HepG2 (cell line): ENCODE results near the gene CPM. TPM values are rescaled to one million over a fixed set of nuclear protein-coding genes. Genes with fewer than 3 reads are reported as not detected.

Experiments
- ATAC-seq: fragments of 200-7000 bp; cut with Tn5 transposase; 3 replicates; pipeline ENCODE4 v1.9.1; 2020; ENCODE audit warnings: mild to moderate bottlenecking, moderate library complexity
- BruUV-seq: library from RNA; stranded (reverse); fragments of 400-500 nt; replicated peaks from 2 replicates; lab custom pipeline; 2021; lab: Mats Ljungman, UMichigan
- CTCF ChIA-PET: fragments of 300-600 bp; formaldehyde crosslinking; extraction: SDS; loops from one replicate; lab custom pipeline; 2021; ENCODE audit warnings: low total read pairs, inconsistent platforms, low intra/inter-chr PET ratio; lab: Yijun Ruan, JAX
- POLR2A ChIA-PET: fragments of 350-600 bp; sonication (Branson Sonifier 250); formaldehyde crosslinking; loops from one replicate; lab custom pipeline; 2020; ENCODE audit warnings: antibody characterized with exemption, inconsistent platforms; lab: Yijun Ruan, JAX
- DNase-seq: peaks from one replicate; pipeline ENCODE4 v3.0.0-alpha.2; 2015; ENCODE audit warnings: low spot score
- FAIRE-seq: peaks from 3 replicates; lab custom pipeline; 2011; peaks lifted over from hg19 to GRCh38; lab: Jason Lieb, UNC
- H2AFZ ChIP-seq: one replicate; pipeline ENCODE4 v1.6.1; 2011; ENCODE audit warnings: low read length, inconsistent platforms
- H3K27ac ChIP-seq: fragments of 300-600 bp; 3 replicates; pipeline ENCODE4 v1.8.0; 2011; ENCODE audit warnings: mixed run types, mild to moderate bottlenecking, mixed read lengths, low read length, inconsistent platforms; ENCODE audit not compliant: insufficient read depth; ENCODE audit errors: extremely low read length
- H3K27me3 ChIP-seq, 2 experiments: fragments of 200-600 bp in 1 of 2; 2 replicates in 1 of 2; 3 replicates in 1 of 2; pipeline versions ENCODE4 v1.6.0 to v1.8.0; 2011; ENCODE audit warnings: low read length in 2 of 2, mild to moderate bottlenecking in 2 of 2, moderate library complexity in 2 of 2, inconsistent platforms in 1 of 2; ENCODE audit not compliant: insufficient read depth in 2 of 2, control insufficient read depth in 1 of 2
- H3K36me3 ChIP-seq, 2 experiments: fragments of 200-600 bp in 1 of 2; replicated peaks in 1 of 2; 2 replicates in 1 of 2; 3 replicates in 1 of 2; pipeline versions ENCODE4 v1.5.1 to v1.8.0; 2011; ENCODE audit warnings: low read length in 2 of 2, inconsistent platforms in 1 of 2; ENCODE audit not compliant: insufficient read depth in 2 of 2, control insufficient read depth in 1 of 2
- H3K4me1 ChIP-seq: 2 replicates; pipeline ENCODE4 v1.5.1; 2012; ENCODE audit warnings: low read length, inconsistent platforms; ENCODE audit not compliant: insufficient read depth
- H3K4me2 ChIP-seq: 2 replicates; pipeline ENCODE4 v1.6.0; 2011; ENCODE audit warnings: low read depth, low read length, inconsistent platforms
- H3K4me3 ChIP-seq, 3 experiments: fragments of 200-600 bp in 1 of 3; sonication (generic), shearing (Covaris generic) in 1 of 3; replicated peaks in 1 of 3; 2 replicates each; pipeline ENCODE4 v1.5.1; 2011 to 2016; ENCODE audit warnings: low read length in 3 of 3, inconsistent platforms in 2 of 3, low read depth in 2 of 3, mild to moderate bottlenecking in 2 of 3, control low read depth in 1 of 3, mixed read lengths in 1 of 3; ENCODE audit not compliant: insufficient read depth in 1 of 3
- H3K79me2 ChIP-seq: one replicate; pipeline ENCODE4 v1.6.1; 2011; ENCODE audit warnings: low read length, inconsistent platforms; ENCODE audit not compliant: insufficient read depth
- H3K9ac ChIP-seq: 2 replicates; pipeline ENCODE4 v1.6.0; 2011; ENCODE audit warnings: mild to moderate bottlenecking, low read depth, low read length, inconsistent platforms; ENCODE audit not compliant: insufficient read depth
- H3K9me3 ChIP-seq: 2 replicates; pipeline ENCODE4 v1.5.1; 2012; ENCODE audit warnings: mild to moderate bottlenecking, low read length
- H4K20me1 ChIP-seq: 2 replicates; pipeline ENCODE4 v1.6.0; 2011; ENCODE audit warnings: inconsistent platforms, mild to moderate bottlenecking, low read length, moderate library complexity; ENCODE audit not compliant: insufficient read depth
- HMGA1 ChIP-seq: sonication (generic); formaldehyde crosslinking; conservative IDR thresholded peaks from 2 replicates; pipeline ENCODE4 v1.4.0; 2020; ENCODE audit warnings: missing genetic modification reagents
- MIXL1 ChIP-seq: IDR thresholded peaks from 2 replicates; pipeline ENCODE4 v1.6.1; 2016
- POLR2A ChIP-seq, 2 experiments: IDR thresholded peaks; 2 replicates each; pipeline ENCODE4 v1.6.1; 2011; ENCODE audit warnings: low read depth in 2 of 2, low read length in 2 of 2, mild to moderate bottlenecking in 1 of 2, moderate library complexity in 1 of 2; ENCODE audit not compliant: insufficient read depth in 1 of 2
- SALL1 ChIP-seq: sonication (generic); formaldehyde crosslinking; IDR thresholded peaks from 2 replicates; pipeline ENCODE4 v1.8.0; 2022; ENCODE audit warnings: mild to moderate bottlenecking, missing genetic modification reagents
- SIN3B ChIP-seq: fragments of 150-350 bp; IDR thresholded peaks from 2 replicates; pipeline ENCODE4 v1.6.1; 2014; ENCODE audit warnings: low read length
- SP1 ChIP-seq, 2 experiments: fragments of 450-650 bp in 1 of 2; sonication (generic) in 1 of 2; formaldehyde crosslinking in 1 of 2; IDR thresholded peaks; 2 replicates each; pipeline versions ENCODE4 v1.4.0 to v1.6.1; 2016 to 2020; ENCODE audit warnings: missing genetic modification reagents in 1 of 2
- SRSF1 ChIP-seq: fragments of 200-400 bp; formaldehyde crosslinking; optimal IDR thresholded peaks from 2 replicates; pipeline ENCODE3; 2017; ENCODE audit warnings: mild to moderate bottlenecking, low read depth, low read length, moderate library complexity
- TCF7L2 ChIP-seq: IDR thresholded peaks from 2 replicates; pipeline ENCODE4 v1.6.1; 2011; ENCODE audit warnings: mild to moderate bottlenecking, low read depth, low read length, moderate library complexity
- YEATS2 ChIP-seq: sonication (generic); formaldehyde crosslinking; IDR thresholded peaks from 2 replicates; pipeline ENCODE4 v1.4.0; 2020; ENCODE audit warnings: missing genetic modification reagents, borderline replicate concordance
- ZNF234 ChIP-seq: sonication (generic); formaldehyde crosslinking; conservative IDR thresholded peaks from 2 replicates; pipeline ENCODE4 v1.5.1; 2020; ENCODE audit warnings: mild to moderate bottlenecking, missing genetic modification reagents
- ZNF383 ChIP-seq: sonication (generic); formaldehyde crosslinking; IDR thresholded peaks from 2 replicates; pipeline ENCODE4 v1.4.0; 2020; ENCODE audit warnings: missing genetic modification reagents, mild to moderate bottlenecking, borderline replicate concordance
- ZNF431 ChIP-seq: sonication (generic); formaldehyde crosslinking; IDR thresholded peaks from 2 replicates; pipeline ENCODE4 v1.9.0; 2022; ENCODE audit warnings: missing genetic modification reagents, low read depth, mild to moderate bottlenecking, borderline replicate concordance
- ZNF484 ChIP-seq: sonication (generic); formaldehyde crosslinking; IDR thresholded peaks from 2 replicates; pipeline ENCODE4 v1.5.1; 2020; ENCODE audit warnings: mild to moderate bottlenecking, low read depth, missing genetic modification reagents, borderline replicate concordance
- ZNF567 ChIP-seq: sonication (generic); formaldehyde crosslinking; IDR thresholded peaks from 2 replicates; pipeline ENCODE4 v1.8.1; 2023; ENCODE audit warnings: mild to moderate bottlenecking, missing genetic modification reagents, borderline replicate concordance
- ZNF878 ChIP-seq: sonication (generic); formaldehyde crosslinking; IDR thresholded peaks from 2 replicates; pipeline ENCODE4 v1.8.1; 2023; ENCODE audit warnings: mild to moderate bottlenecking, missing genetic modification reagents, moderate library complexity
- WGBS: methylation state at CpG from one replicate; pipeline ENCODE4 v1.1.6; 2017; ENCODE audit warnings: low lambda C conversion rate; 5-methylcytosine and 5-hydroxymethylcytosine counted together
- in situ Hi-C: cut with HindIII; loops from 2 replicates; pipeline ENCODE4 v1.10.0; 2017; ENCODE audit warnings: low pct_unique_long_range_greater_than_20kb; ENCODE audit not compliant: extremely low pct_ligation_motif_present
- intact Hi-C: fragments of 100-400 bp; cut with micrococcal nuclease; formaldehyde crosslinking; loops from one replicate; pipeline ENCODE4 v1.10.0; 2022; ENCODE audit not compliant: unreplicated experiment
- polyA plus RNA-seq, 8 experiments: library from polyadenylated mRNA; depleted of rRNA in 3 of 8; stranded (reverse) in 7 of 8; unstranded in 1 of 8; fragments of >200 nt; fragmentation: Illumina TruSeq in 4 of 8; extraction: Trizol in 4 of 8; gene quantifications; 2 replicates each; pipeline versions ENCODE4 v1.2.1 to v1.2.3, GENCODE V29; 2011 to 2016; ENCODE audit warnings: low read depth in 4 of 8, missing spikeins in 1 of 8, mixed read lengths in 1 of 8; ENCODE audit not compliant: insufficient read depth in 1 of 8
- total RNA-seq, 5 experiments: library from RNA; depleted of rRNA; stranded (reverse); fragments of >200 nt; fragmentation: Illumina TruSeq; extraction: Trizol; gene quantifications; 2 replicates each; pipeline ENCODE4 v1.2.3, GENCODE V29; 2016; ENCODE audit warnings: low read depth in 1 of 5
- TF ChIP-seq, protein P1 (sequence below): sonication (generic); formaldehyde crosslinking; IDR thresholded peaks from 2 replicates; pipeline ENCODE4 v1.5.1; 2020; ENCODE audit warnings: mild to moderate bottlenecking, missing genetic modification reagents, borderline replicate concordance
- TF ChIP-seq, protein P2 (sequence below): sonication (generic); formaldehyde crosslinking; conservative IDR thresholded peaks from 2 replicates; pipeline ENCODE4 v1.4.0; 2020; ENCODE audit warnings: missing genetic modification reagents

CPM gene
- total and polyA plus RNA-seq, 2 of the 13 experiments (the other 11 are each of a cell fraction or from before 2014, with no cell fraction given) = not detected

GRCh38 chr12:68868043-68868790 is 64.8 kb downstream of the CPM start:
- 29% methylated on average over 9 of the region's 10 CpGs for WGBS
- H3K4me2 ChIP-seq = no peak overlapping the region
- no peak for TF ChIP-seq POLR2A (IDR thresholded peaks at IDR 0.05; ENCODE audit: insufficient read depth in 1 of 2, low read depth in 2 of 2, low read length in 2 of 2)
- TF ChIP-seq MIXL1 (CRISPR knock-in tag) = no peak
- TF ChIP-seq ZNF431 = no peak
- TF ChIP-seq HMGA1 = no peak
- no peak for TF ChIP-seq ZNF484 (CRISPR knock-in tag)
- TF ChIP-seq YEATS2 (CRISPR knock-in tag) = no peak
- no peak for TF ChIP-seq ZNF567
- H3K27ac ChIP-seq = no peak overlapping the region
- H4K20me1 ChIP-seq = no peaks in the 10 kb centered on the region
- no peak overlapping the region for H3K4me3 ChIP-seq
- ChIA-PET CTCF (no interaction called here), POLR2A (no interaction called here)
- H3K9ac ChIP-seq = no peak overlapping the region
- H2AFZ ChIP-seq = no peak overlapping the region
- H3K4me1 ChIP-seq = no peaks in the 10 kb centered on the region
- no TSS peak for BruUV-seq
- peaks cover 0 to 2% of the 10 kb centered on the region in 2 experiments; a peak in 1 of 5 replicates for H3K27me3 ChIP-seq
- in situ Hi-C loops = no loop called here
- ATAC-seq = no peak
- DNase-seq = no peak
- no peaks in the 10 kb centered on the region for H3K79me2 ChIP-seq
- no peaks in the 10 kb centered on the region for H3K9me3 ChIP-seq
- FAIRE-seq = no peak
- no peaks in the 10 kb centered on the region for H3K36me3 ChIP-seq
- intact Hi-C loops = no loop called here

DNA sequence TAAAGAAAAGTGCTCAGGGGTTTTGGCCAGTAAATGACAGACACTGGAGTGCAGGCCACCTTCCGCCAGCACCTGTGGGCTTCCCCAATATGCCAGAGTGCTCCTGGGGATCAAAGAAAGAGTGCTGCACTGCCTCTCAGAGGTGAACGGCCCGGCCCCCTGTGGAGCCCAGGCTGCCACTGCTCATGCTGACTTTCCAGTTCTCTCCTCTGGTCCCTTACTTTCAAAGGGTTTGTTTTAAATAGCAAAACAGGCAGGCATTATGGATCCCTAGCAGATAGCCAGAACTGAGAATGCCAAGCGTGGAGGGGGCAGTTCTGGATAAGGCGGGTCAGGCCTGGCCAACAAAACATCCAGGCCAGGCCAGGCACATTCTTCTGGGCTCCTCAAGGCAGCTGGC is 65.4 kb downstream of the CPM start:
- BruUV-seq = no TSS peak
- H3K27ac ChIP-seq = no peak overlapping the region
- H3K79me2 ChIP-seq = no peaks in the 10 kb centered on the region
- no peaks in the 10 kb centered on the region for H3K9me3 ChIP-seq
- FAIRE-seq = no peak
- ChIA-PET CTCF (no interaction called here), POLR2A (no interaction called here)
- no peak overlapping the region for H3K9ac ChIP-seq
- H4K20me1 ChIP-seq = no peaks in the 10 kb centered on the region
- 44% methylated on average over 5 of the region's 5 CpGs for WGBS
- DNase-seq = no peak
- peaks cover 0 to 2% of the 10 kb centered on the region in 2 experiments; a peak in 1 of 5 replicates for H3K27me3 ChIP-seq
- ATAC-seq = peak; percentile 28; the same call in 2 of the 3 replicates
- H3K4me3 ChIP-seq = no peak overlapping the region
- intact Hi-C loops (no loop called here), in situ Hi-C loops (no loop called here)
- no peak overlapping the region for H2AFZ ChIP-seq
- H3K4me1 ChIP-seq = no peaks in the 10 kb centered on the region
- H3K36me3 ChIP-seq = no peaks in the 10 kb centered on the region
- H3K4me2 ChIP-seq = no peak overlapping the region
- TF ChIP-seq SALL1 (CRISPR knock-in tag) = no peak
- no peak for TF ChIP-seq ZNF383 (CRISPR knock-in tag)
- TF ChIP-seq ZNF878 = no peak
- TF ChIP-seq, protein P1, sequence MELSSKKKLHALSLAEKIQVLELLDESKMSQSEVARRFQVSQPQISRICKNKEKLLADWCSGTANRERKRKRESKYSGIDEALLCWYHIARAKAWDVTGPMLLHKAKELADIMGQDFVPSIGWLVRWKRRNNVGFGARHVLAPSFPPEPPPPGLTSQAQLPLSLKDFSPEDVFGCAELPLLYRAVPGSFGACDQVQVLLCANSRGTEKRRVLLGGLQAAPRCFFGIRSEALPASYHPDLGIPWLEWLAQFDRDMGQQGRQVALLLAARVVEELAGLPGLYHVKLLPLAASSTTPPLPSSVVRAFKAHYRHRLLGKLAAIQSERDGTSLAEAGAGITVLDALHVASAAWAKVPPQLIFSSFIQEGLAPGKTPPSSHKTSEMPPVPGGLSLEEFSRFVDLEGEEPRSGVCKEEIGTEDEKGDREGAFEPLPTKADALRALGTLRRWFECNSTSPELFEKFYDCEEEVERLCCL (CRISPR knock-in tag) = no peak
- TF ChIP-seq, protein P2, sequence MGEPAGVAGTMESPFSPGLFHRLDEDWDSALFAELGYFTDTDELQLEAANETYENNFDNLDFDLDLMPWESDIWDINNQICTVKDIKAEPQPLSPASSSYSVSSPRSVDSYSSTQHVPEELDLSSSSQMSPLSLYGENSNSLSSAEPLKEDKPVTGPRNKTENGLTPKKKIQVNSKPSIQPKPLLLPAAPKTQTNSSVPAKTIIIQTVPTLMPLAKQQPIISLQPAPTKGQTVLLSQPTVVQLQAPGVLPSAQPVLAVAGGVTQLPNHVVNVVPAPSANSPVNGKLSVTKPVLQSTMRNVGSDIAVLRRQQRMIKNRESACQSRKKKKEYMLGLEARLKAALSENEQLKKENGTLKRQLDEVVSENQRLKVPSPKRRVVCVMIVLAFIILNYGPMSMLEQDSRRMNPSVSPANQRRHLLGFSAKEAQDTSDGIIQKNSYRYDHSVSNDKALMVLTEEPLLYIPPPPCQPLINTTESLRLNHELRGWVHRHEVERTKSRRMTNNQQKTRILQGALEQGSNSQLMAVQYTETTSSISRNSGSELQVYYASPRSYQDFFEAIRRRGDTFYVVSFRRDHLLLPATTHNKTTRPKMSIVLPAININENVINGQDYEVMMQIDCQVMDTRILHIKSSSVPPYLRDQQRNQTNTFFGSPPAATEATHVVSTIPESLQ = no peak
- no peak for TF ChIP-seq SRSF1
- TF ChIP-seq SP1 (IDR thresholded peaks at IDR 0.05) = no peak
- no peak for TF ChIP-seq SP1 (CRISPR knock-in tag; IDR thresholded peaks at IDR 0.05)
- TF ChIP-seq SIN3B = no peak
- no peak for TF ChIP-seq TCF7L2
- no peak for TF ChIP-seq ZNF234
